Measurements from ENCODE around the gene B3GNT5. TPM values are rescaled to one million over a fixed set of nuclear protein-coding genes. Genes with fewer than 3 reads are reported as not detected.
A peak's percentile ranks its signal among the peaks of the same experiment; 100 is the strongest.

The B3GNT5 gene
- total RNA-seq, 2 experiments from 2014 or later: 0.60 to 0.73 TPM

GRCh38 chr3:183303690-183304089, 50.6 kb downstream of the B3GNT5 start:
- Mint-ChIP-seq H3K9me3 (no peaks in the 10 kb centered on the region), H3K27ac (no peak overlapping the region), H3K4me3 (no peak overlapping the region), H3K27me3 (no peaks in the 10 kb centered on the region), H3K36me3 (ENCODE audit: low read depth) (no peaks in the 10 kb centered on the region), H3K4me1 (ENCODE audit: low read depth) (no peaks in the 10 kb centered on the region)
- H3K4me3 ChIP-seq (ENCODE audit: low read length): no peak overlapping the region
- ChIA-PET CTCF (no interaction called here), POLR2A (no interaction called here)
- H3K4me1 ChIP-seq (ENCODE audit: insufficient read depth, low read length): no peaks in the 10 kb centered on the region
- no peaks in the 10 kb centered on the region for H3K9me3 ChIP-seq (ENCODE audit: control insufficient read depth in 1 of 2, insufficient read depth in 1 of 2, low read length in 2 of 2)
- no peak overlapping the region for H3K27ac ChIP-seq (ENCODE audit: low read depth in 1 of 2, low read length in 2 of 2)
- no peaks in the 10 kb centered on the region for H3K36me3 ChIP-seq (ENCODE audit: insufficient read depth, low read length)
- intact Hi-C loops (cut with DNase I, micrococcal nuclease): no loop called here
- no peak for TF ChIP-seq CTCF (IDR thresholded peaks at IDR 0.05)
- no peak for ATAC-seq (ENCODE audit: poor library complexity)
- DNase-seq: no peak
- H3K27me3 ChIP-seq (ENCODE audit: control insufficient read depth in 1 of 2, insufficient read depth in 2 of 2, low read length in 2 of 2): no peaks in the 10 kb centered on the region

- CTCF ChIA-PET: no interaction called here
- H3K9me3 ChIP-seq (ENCODE audit: control insufficient read depth in 1 of 2, insufficient read depth in 1 of 2, low read length in 2 of 2): no peaks in the 10 kb centered on the region
- no peak overlapping the region for H3K4me3 ChIP-seq (ENCODE audit: low read length)
- ATAC-seq (ENCODE audit: poor library complexity) (peak; percentile 61), DNase-seq (peak in 6 of 14 experiments; percentile 3 to 68 (median 29))
- no peaks in the 10 kb centered on the region for H3K4me1 Mint-ChIP-seq (ENCODE audit: low read depth)
- no peak overlapping the region for H3K4me3 Mint-ChIP-seq
- no peak overlapping the region for H3K27ac Mint-ChIP-seq
- H3K36me3 ChIP-seq (ENCODE audit: insufficient read depth, low read length): peaks cover 4% of the 10 kb centered on the region
- POLR2A ChIA-PET: no interaction called here
- TF ChIP-seq CTCF (IDR thresholded peaks at IDR 0.05): no peak
- no peaks in the 10 kb centered on the region for H3K27me3 ChIP-seq (ENCODE audit: control insufficient read depth in 1 of 2, insufficient read depth in 2 of 2, low read length in 2 of 2)
- H3K9me3 Mint-ChIP-seq: no peaks in the 10 kb centered on the region
- intact Hi-C loops (cut with DNase I, micrococcal nuclease): no loop called here
- no peaks in the 10 kb centered on the region for H3K27me3 Mint-ChIP-seq
- H3K27ac ChIP-seq (ENCODE audit: low read depth in 1 of 2, low read length in 2 of 2): no peak overlapping the region
- H3K4me1 ChIP-seq (ENCODE audit: insufficient read depth, low read length): no peaks in the 10 kb centered on the region
- no peaks in the 10 kb centered on the region for H3K36me3 Mint-ChIP-seq (ENCODE audit: low read depth)
Observed at GRCh38 chr3:183306798-183307671, 54.0 kb downstream of the B3GNT5 start.

GRCh38 chr3:183307749-183308148, 54.7 kb downstream of the B3GNT5 start:
- DNase-seq (no peak), ATAC-seq (ENCODE audit: poor library complexity) (no peak)
- Mint-ChIP-seq H3K4me1 (ENCODE audit: low read depth) (no peaks in the 10 kb centered on the region), H3K27me3 (no peaks in the 10 kb centered on the region), H3K4me3 (no peak overlapping the region), H3K27ac (no peak overlapping the region), H3K36me3 (ENCODE audit: low read depth) (no peaks in the 10 kb centered on the region), H3K9me3 (no peaks in the 10 kb centered on the region)
- H3K4me1 ChIP-seq (ENCODE audit: insufficient read depth, low read length): no peaks in the 10 kb centered on the region
- ChIA-PET POLR2A (no interaction called here), CTCF (no interaction called here)
- TF ChIP-seq CTCF (IDR thresholded peaks at IDR 0.05): no peak
- H3K9me3 ChIP-seq (ENCODE audit: control insufficient read depth in 1 of 2, insufficient read depth in 1 of 2, low read length in 2 of 2): no peaks in the 10 kb centered on the region
- H3K27me3 ChIP-seq (ENCODE audit: control insufficient read depth in 1 of 2, insufficient read depth in 2 of 2, low read length in 2 of 2): no peaks in the 10 kb centered on the region
- H3K36me3 ChIP-seq (ENCODE audit: insufficient read depth, low read length): peaks cover 4% of the 10 kb centered on the region
- intact Hi-C loops (cut with DNase I, micrococcal nuclease): no loop called here
- no peak overlapping the region for H3K27ac ChIP-seq (ENCODE audit: low read depth in 1 of 2, low read length in 2 of 2)
- no peak overlapping the region for H3K4me3 ChIP-seq (ENCODE audit: low read length)
